Osteocyte (in vitro differentiated cells): ENCODE data around the gene NRXN2. TPM values are rescaled to one million over a fixed set of nuclear protein-coding genes. Genes with fewer than 3 reads are reported as not detected.

Experiments used
- DNase-seq: peaks from one replicate; pipeline ENCODE4 v3.0.0; 2021; ENCODE audit warnings: mixed read lengths; ENCODE audit not compliant: unreplicated experiment; ENCODE audit errors: extremely low spot score
- H3K27ac Mint-ChIP-seq: one replicate; pipeline ENCODE4 v1.8.0; 2021; ENCODE audit warnings: mild to moderate bottlenecking, mixed read lengths; ENCODE audit not compliant: unreplicated experiment
- H3K27me3 Mint-ChIP-seq: one replicate; pipeline ENCODE4 v1.8.0; 2021; ENCODE audit warnings: mixed read lengths; ENCODE audit not compliant: unreplicated experiment
- H3K36me3 Mint-ChIP-seq: one replicate; pipeline ENCODE4 v1.8.0; 2021; ENCODE audit warnings: mixed read lengths; ENCODE audit not compliant: unreplicated experiment
- H3K4me1 Mint-ChIP-seq: one replicate; pipeline ENCODE4 v1.8.0; 2021; ENCODE audit warnings: mixed read lengths; ENCODE audit not compliant: unreplicated experiment
- H3K4me3 Mint-ChIP-seq: one replicate; pipeline ENCODE4 v1.8.0; 2021; ENCODE audit warnings: mild to moderate bottlenecking, moderate library complexity, mixed read lengths; ENCODE audit not compliant: unreplicated experiment
- H3K9me3 Mint-ChIP-seq: one replicate; pipeline ENCODE4 v1.8.0; 2021; ENCODE audit warnings: mixed read lengths; ENCODE audit not compliant: unreplicated experiment
- CTCF ChIP-seq: fragments of 200-600 bp; sonication (generic); IDR thresholded peaks from 2 replicates; pipeline ENCODE4 v1.5.0; 2021; ENCODE audit warnings: antibody characterized with exemption, mild to moderate bottlenecking, moderate library complexity
- total RNA-seq: library from RNA; stranded (reverse); gene quantifications from 2 replicates; pipeline ENCODE4 v1.2.1, GENCODE V29; 2021

NRXN2 gene
- total RNA-seq, 1 donor from 2014 or later = 2.6 TPM

DNA sequence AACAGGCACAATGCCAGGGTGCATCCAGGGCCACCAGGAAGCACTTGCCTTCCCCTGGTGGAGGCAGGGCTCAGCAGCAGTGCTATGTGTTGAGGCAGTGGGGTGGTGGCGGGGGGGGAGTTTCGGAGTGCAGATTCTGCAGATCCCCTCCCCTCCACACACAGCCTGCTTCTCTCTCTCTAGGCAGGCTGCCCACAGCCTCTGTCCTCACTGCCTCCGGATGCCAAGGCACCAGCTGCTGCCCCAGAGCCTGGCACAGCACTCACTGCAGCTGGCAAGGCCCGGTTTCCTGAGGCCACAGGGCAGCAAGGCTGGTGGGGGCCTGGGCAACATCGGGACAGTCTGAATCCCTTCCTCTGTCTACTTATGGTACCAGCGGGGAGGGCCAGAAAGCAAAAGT is 35.8 kb downstream of the NRXN2 start:
- Mint-ChIP-seq H3K27me3 (peaks cover 33% of the 10 kb centered on the region), H3K9me3 (no peaks in the 10 kb centered on the region), H3K36me3 (no peaks in the 10 kb centered on the region), H3K4me3 (no peak overlapping the region), H3K27ac (no peak overlapping the region), H3K4me1 (peaks cover 6% of the 10 kb centered on the region)
- TF ChIP-seq CTCF = no peak
- DNase-seq = no peak

DNA sequence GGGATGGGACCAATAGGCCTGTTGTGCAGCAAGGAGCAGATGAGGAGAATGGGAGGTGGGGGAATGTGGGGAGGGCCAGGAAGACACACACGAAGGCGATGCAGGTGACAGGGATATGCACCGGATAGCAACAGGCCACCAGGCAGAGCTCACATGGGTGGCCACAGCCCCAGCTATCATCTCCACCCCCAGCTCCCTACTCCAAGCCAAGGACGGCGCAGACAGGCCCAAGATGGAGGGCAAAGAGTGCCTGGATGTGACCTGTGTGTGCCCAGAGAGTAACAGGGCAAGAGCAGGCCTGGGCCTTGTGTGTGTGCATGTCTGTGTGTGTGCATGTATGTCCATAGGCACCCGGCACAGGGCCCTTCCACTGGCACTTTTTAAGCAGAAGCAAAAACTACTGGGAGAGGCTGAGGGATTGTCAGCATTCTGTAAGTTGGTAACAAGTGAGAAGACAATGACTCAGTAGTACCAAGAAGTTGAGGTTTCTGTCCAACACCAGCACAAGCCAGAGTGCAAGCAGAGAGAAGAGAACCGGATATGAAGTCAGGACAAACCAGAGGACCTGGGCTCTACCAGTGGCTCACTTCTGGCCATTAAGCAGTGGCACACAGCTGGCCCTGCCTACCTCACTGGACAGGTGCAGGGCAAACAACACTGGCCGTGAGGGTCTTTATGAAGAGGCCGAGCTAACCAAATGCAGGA is 36.4 kb downstream of the NRXN2 start:
- peaks cover 6% of the 10 kb centered on the region for H3K4me1 Mint-ChIP-seq
- no peak overlapping the region for H3K27ac Mint-ChIP-seq
- H3K4me3 Mint-ChIP-seq = no peak overlapping the region
- H3K36me3 Mint-ChIP-seq = no peaks in the 10 kb centered on the region
- no peaks in the 10 kb centered on the region for H3K9me3 Mint-ChIP-seq
- H3K27me3 Mint-ChIP-seq = peaks cover 35% of the 10 kb centered on the region
- no peak for DNase-seq
- no peak for TF ChIP-seq CTCF

- no peak overlapping the region for H3K27ac Mint-ChIP-seq
- no peak for DNase-seq
- no peak overlapping the region for H3K4me3 Mint-ChIP-seq
- no peaks in the 10 kb centered on the region for H3K36me3 Mint-ChIP-seq
- H3K4me1 Mint-ChIP-seq = peaks cover 6% of the 10 kb centered on the region
- no peak for TF ChIP-seq CTCF
- H3K9me3 Mint-ChIP-seq = no peaks in the 10 kb centered on the region
- H3K27me3 Mint-ChIP-seq = peaks cover 37% of the 10 kb centered on the region
These were observed 37.5 kb downstream of the NRXN2 start for GRCh38 chr11:64685536-64685935.

DNA sequence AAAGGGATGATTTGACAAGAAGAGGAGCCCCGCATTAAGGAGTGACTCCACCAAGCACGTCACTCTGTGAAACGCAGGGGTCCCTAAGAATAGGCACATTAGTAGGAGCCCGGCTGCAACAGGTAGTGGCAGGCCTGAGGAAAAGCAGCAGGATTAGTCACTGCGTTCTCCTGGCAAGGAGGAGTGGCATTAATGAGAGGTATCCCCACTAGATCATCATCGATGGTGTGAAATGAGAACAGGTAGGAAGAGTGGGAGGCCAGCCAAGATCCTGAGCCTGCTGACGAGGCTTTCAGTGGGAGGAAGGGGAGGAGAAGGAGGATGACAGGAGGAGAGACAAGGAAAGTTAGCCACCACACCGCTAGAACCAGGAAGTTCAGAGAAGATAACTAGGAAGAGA is 38.6 kb downstream of the NRXN2 start:
- no peak for DNase-seq
- no peak overlapping the region for H3K4me3 Mint-ChIP-seq
- H3K4me1 Mint-ChIP-seq = peaks cover 6% of the 10 kb centered on the region
- peaks cover 49% of the 10 kb centered on the region for H3K27me3 Mint-ChIP-seq
- no peak overlapping the region for H3K27ac Mint-ChIP-seq
- H3K36me3 Mint-ChIP-seq = no peaks in the 10 kb centered on the region
- H3K9me3 Mint-ChIP-seq = no peaks in the 10 kb centered on the region
- no peak for TF ChIP-seq CTCF

DNA sequence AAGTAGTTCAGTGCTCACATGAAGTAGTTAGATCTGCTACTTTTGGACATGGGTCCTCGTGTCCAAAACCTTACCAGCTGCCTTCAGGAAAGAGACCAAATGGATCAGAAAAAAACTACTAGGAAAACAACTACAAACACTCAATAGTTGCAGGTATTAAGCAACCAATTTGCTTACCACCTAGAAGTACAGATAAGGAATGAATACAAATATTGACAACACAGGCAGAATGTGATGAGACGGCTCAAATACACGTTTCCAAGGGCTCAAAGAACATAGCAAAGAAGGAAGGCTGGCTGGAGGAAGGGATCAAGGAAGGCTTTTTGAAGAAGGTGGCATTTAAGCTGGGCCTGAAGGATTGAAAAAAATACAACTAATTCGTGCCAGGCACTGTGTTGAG is 41.8 kb downstream of the NRXN2 start:
- Mint-ChIP-seq H3K27ac (no peak overlapping the region), H3K4me1 (no peaks in the 10 kb centered on the region), H3K36me3 (no peaks in the 10 kb centered on the region), H3K9me3 (no peaks in the 10 kb centered on the region), H3K27me3 (peaks cover 78% of the 10 kb centered on the region), H3K4me3 (no peak overlapping the region)
- TF ChIP-seq CTCF = no peak
- no peak for DNase-seq
